Heart right ventricle (tissue), 16 donors: ENCODE data around the gene NUDT4. TPM values are rescaled to one million over a fixed set of nuclear protein-coding genes. Genes with fewer than 3 reads are reported as not detected.

Source experiments
- ATAC-seq, 8 donors: fragments of 200-7000 bp; cut with Tn5 transposase; one replicate each; pipeline ENCODE4 v1.9.1; 2020; ENCODE audit warnings: mild to moderate bottlenecking in 8 of 8, moderate library complexity in 8 of 8, moderate number of reproducible peaks in 1 of 8
- DNase-seq, 2 donors: peaks; one replicate each; pipeline ENCODE4 v3.0.0-alpha.2; 2020
- H3K27ac ChIP-seq, 10 donors: fragments of 200-600 bp; sonication (generic) in 2 of 10; one replicate each; pipeline versions ENCODE4 v1.5.0 to v1.8.0; 2020 to 2022; ENCODE audit warnings: mild to moderate bottlenecking in 3 of 10
- H3K27me3 ChIP-seq, 7 donors: fragments of 200-600 bp; one replicate each; pipeline ENCODE4 v1.8.0; 2021 to 2022; ENCODE audit warnings: mild to moderate bottlenecking in 2 of 7
- H3K36me3 ChIP-seq, 9 donors: fragments of 200-600 bp; sonication (generic) in 1 of 9; one replicate each; pipeline versions ENCODE4 v1.5.0 to v1.8.0; 2020 to 2022; ENCODE audit warnings: mild to moderate bottlenecking in 2 of 9
- H3K4me1 ChIP-seq, 9 donors: fragments of 200-600 bp; sonication (generic) in 1 of 9; one replicate each; pipeline versions ENCODE4 v1.5.0 to v1.8.0; 2020 to 2022; ENCODE audit warnings: mild to moderate bottlenecking in 4 of 9
- H3K4me3 ChIP-seq, 10 donors: fragments of 200-600 bp; sonication (generic) in 2 of 10; one replicate each; pipeline versions ENCODE4 v1.5.0 to v1.8.0; 2020 to 2022; ENCODE audit warnings: mild to moderate bottlenecking in 7 of 10, moderate library complexity in 2 of 10
- H3K9me3 ChIP-seq, 11 donors: fragments of 200-600 bp in 10 of 11; sonication (generic) in 2 of 11; one replicate each; pipeline versions ENCODE4 v1.5.0 to v1.8.0; 2013 to 2022; ENCODE audit warnings: mild to moderate bottlenecking in 2 of 11, control low read depth in 1 of 11, moderate library complexity in 1 of 11
- CTCF ChIP-seq, 9 donors: fragments of 200-600 bp; sonication (generic) in 2 of 9; IDR thresholded peaks; one replicate each; pipeline versions ENCODE4 v1.5.0 to v1.8.0; 2021 to 2022; ENCODE audit warnings: antibody characterized with exemption in 9 of 9, mild to moderate bottlenecking in 5 of 9, moderate library complexity in 1 of 9
- WGBS, 2 donors: extraction: QIAGEN DNeasy Blood & Tissue Kit; methylation state at CpG; one replicate each; pipeline ENCODE4 v1.1.7; 2013; ENCODE audit warnings: inconsistent platforms in 1 of 2; 5-methylcytosine and 5-hydroxymethylcytosine counted together
- intact Hi-C, 10 donors: fragments of 100-400 bp; cut with DNase I; formaldehyde crosslinking; loops; one replicate each; pipeline versions ENCODE4 v1.11.1 to v1.14.2; 2022
- polyA plus RNA-seq, 2 donors: library from polyadenylated mRNA; stranded (reverse); fragments of 200-250 nt; gene quantifications; one replicate each; pipeline ENCODE4 v1.2.3, GENCODE V29; 2013
- total RNA-seq, 10 donors: library from RNA; stranded (reverse); fragmentation: NEBNext Ultra II Directional in 3 of 10; extraction: Animal tissue kit (Norgen Biotek cat#: 25700) in 3 of 10; gene quantifications; one replicate each; pipeline versions ENCODE4 v1.2.1 to v1.2.4, GENCODE V29; 2021 to 2023
- donor health status: Arrhythmogenic right ventricular cardiomyopathy.
- donor health status: ischemic (EF 13 %, LVEDD 7.1; RV severe dilation, severe dysfunction).
- donor health status: healthy with polysubstance abuse.
- donor health status: DM: no; HTN: yes; CAD: no.
- donor health status: DM: no; HTN: no; CAD: no.
- donor health status: ischemic (EF 25% LVEDD 6.9; RV normal size, moderate dysfunction).
- donor health status: ischemic (EF 25% LVEDD 5.7; RV mildly dilated, moderate dysfunction).
- donor health status: healthy.
- donor health status: DM: yes; HTN: yes; CAD: no.
- donor health status: Ischemic cardiomyopathy.
- donor health status: ischemic (EF 35%, LVEDD 5.7; RV mildly dilated, moderate dysfunction).
- donor health status: nonischemic (EF 11% LVEDD 7.7; RV severe dilation, severe dysfunction).
- donor health status: DM: yes; HTN: yes; CAD: no.
- donor health status: PGD.
- donor health status: ischemic (EF 29% LVEDD 5.4; RV normal size, mild dysfunction).
- donor health status: nonischemic (EF 23%, LVEDD 6.1; RV moderate dilation, normal function).

NUDT4 gene
- total and polyA plus RNA-seq, 12 donors, result 61.1 to 663 (median 210) TPM

- intact Hi-C loops, result no loop called here
- H3K4me3 ChIP-seq, result no peak overlapping the region
- no peak overlapping the region for H3K27ac ChIP-seq
- TF ChIP-seq CTCF (IDR thresholded peaks at IDR 0.05), result no peak
- peaks cover 0 to 77% (median 8%) of the 10 kb centered on the region in 9 donors for H3K36me3 ChIP-seq
- 88 to 89% methylated on average over 11 of the region's 11 CpGs for WGBS, 2 donors
- H3K27me3 ChIP-seq, result no peaks in the 10 kb centered on the region
- H3K4me1 ChIP-seq, result peaks cover 0 to 13% (median 5%) of the 10 kb centered on the region in 9 donors
- H3K9me3 ChIP-seq, result no peaks in the 10 kb centered on the region
- DNase-seq, result no peak
- no peak for ATAC-seq
Observed at GRCh38 chr12:93402333-93403311, 24.9 kb downstream of the NUDT4 start.

GRCh38 chr12:93403988-93404803 is 26.5 kb downstream of the NUDT4 start:
- no peak overlapping the region for H3K4me3 ChIP-seq
- TF ChIP-seq CTCF (IDR thresholded peaks at IDR 0.05), result no peak
- H3K4me1 ChIP-seq, result peaks cover 0 to 22% (median 5%) of the 10 kb centered on the region in 9 donors
- ATAC-seq (peak in 6 of 8 donors; percentile 18 to 40 (median 29)), DNase-seq (no peak)
- H3K27ac ChIP-seq, result peak overlapping the region in 4 of 10 donors; percentile 5 to 28 (median 24)
- H3K9me3 ChIP-seq, result no peaks in the 10 kb centered on the region
- intact Hi-C loops, result no loop called here
- peaks cover 0 to 73% (median 0%) of the 10 kb centered on the region in 9 donors for H3K36me3 ChIP-seq
- WGBS, 2 donors, result 82 to 87% methylated on average over 7 of the region's 7 CpGs
- H3K27me3 ChIP-seq, result no peaks in the 10 kb centered on the region

GRCh38 chr12:93404961-93405849 is 27.5 kb downstream of the NUDT4 start:
- 83 to 89% methylated on average over 6 of the region's 6 CpGs for WGBS, 2 donors
- H3K27ac ChIP-seq, result peak overlapping the region in 4 of 10 donors; percentile 5 to 28 (median 24)
- peaks cover 0 to 78% (median 2%) of the 10 kb centered on the region in 9 donors for H3K36me3 ChIP-seq
- H3K4me1 ChIP-seq, result peaks cover 0 to 25% (median 5%) of the 10 kb centered on the region in 9 donors
- H3K9me3 ChIP-seq, result no peaks in the 10 kb centered on the region
- H3K4me3 ChIP-seq, result no peak overlapping the region
- ATAC-seq (peak in 6 of 8 donors; percentile 5 to 28 (median 18)), DNase-seq (no peak)
- no peak for TF ChIP-seq CTCF (IDR thresholded peaks at IDR 0.05)
- intact Hi-C loops, result no loop called here
- H3K27me3 ChIP-seq, result no peaks in the 10 kb centered on the region
